NCI-H1048 (cell line): ENCODE data around the gene TSHR.

Source experiments
- DNase-seq: peaks from one replicate; lab custom pipeline; 2025; lab: John Stamatoyannopoulos, UW

The TSHR gene

DNA sequence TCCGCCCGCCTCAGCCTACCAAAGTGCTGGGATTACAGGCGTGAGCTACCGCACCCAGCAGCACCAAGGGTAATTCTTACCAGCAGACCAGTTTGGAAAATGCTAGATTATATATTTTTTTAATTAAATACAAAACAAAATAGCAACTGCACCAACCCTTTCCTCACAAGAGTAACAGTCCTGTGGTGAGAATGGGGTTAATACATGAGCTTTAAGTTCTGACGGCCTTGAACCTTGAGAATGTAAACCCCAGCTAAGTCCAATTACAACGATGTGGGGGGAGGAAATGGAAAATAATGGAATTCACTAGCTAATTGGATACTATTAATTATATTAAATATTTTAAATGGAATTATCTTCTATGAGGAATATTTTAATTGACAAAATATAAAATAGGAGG lies 183.0 kb downstream of the TSHR start:
- no peak for DNase-seq

DNA sequence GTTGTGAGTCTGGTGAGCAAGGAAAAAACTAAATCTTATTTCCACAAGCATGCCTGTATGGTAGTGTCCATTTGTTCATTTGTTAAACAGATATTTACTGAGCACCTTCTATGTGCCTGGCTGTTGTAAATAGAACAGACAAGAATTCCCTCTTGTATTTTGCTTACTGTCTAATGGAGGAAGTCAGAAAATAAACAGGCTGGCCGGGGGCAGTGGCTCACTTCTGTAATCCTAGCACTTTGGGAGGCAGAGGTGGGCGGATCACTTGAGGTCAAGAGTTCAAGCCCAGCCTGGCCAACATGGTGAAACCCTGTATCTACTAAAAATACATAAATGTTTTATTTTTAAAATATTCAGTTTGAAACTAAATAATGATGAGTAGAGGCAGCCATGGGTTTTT lies 186.0 kb downstream of the TSHR start:
- DNase-seq, result no peak

- no peak for DNase-seq
Measured at GRCh38 chr14:81143793-81144192, 188.4 kb downstream of the TSHR start.

DNA sequence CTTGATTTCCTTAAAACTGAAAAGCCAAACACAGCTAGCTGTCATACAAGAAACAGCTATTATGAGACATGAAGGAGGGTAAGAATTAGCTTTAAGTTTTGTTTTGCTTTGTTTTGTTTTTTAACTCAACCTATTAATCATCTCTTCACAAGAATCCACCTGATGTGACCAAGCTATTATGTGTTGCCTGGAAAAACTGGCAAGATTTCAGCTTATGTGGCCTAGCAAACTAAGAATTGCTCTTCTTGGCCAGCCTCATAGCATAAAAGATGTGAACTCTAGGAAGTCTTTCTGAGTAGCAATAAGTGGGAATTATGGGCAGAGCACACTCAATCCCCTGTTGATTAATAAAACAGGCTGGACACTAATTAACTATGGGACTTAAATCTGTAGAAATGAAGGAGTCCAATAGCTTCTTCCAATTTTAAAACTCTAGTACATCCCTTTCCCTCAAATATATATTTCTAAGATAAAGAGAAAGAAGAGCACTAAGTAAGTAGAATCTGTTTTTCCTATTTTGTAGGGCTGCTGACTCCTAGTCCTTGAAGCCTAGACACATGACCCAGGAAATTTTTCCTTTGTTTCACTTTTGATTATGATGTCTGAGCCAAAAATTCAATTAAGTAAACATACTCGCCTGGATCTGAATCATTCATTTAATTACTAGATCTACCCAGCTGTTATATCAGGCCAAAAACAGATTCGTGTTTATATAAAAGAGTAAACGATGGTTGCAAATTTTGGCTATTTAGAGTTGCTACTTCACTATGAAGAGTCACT lies 189.6 kb downstream of the TSHR start:
- DNase-seq, result no peak

GRCh38 chr14:81147140-81147897 lies 191.9 kb downstream of the TSHR start:
- DNase-seq, result no peak

DNA sequence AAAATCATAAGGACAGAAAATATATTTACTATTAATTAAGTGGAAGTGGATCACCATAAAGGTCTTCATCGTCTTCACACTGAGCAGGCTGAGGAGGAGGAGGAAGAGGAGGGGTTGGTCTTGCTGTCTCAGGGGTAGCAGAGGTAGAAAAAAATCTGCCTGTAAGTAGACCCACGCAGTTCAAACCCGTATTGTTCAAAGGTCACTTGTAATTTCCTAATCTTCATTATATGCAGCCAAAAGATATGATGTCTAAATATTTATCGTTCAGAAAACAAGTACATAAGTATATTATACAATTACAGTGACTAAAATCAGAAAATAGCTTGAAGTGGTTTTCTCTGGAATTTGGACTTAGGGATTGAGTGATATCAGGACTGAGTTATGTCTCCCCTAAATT lies 193.2 kb downstream of the TSHR start:
- no peak for DNase-seq

- DNase-seq, result no peak
Measured at GRCh38 chr14:81153187-81153586, 197.8 kb downstream of the TSHR start.

DNA sequence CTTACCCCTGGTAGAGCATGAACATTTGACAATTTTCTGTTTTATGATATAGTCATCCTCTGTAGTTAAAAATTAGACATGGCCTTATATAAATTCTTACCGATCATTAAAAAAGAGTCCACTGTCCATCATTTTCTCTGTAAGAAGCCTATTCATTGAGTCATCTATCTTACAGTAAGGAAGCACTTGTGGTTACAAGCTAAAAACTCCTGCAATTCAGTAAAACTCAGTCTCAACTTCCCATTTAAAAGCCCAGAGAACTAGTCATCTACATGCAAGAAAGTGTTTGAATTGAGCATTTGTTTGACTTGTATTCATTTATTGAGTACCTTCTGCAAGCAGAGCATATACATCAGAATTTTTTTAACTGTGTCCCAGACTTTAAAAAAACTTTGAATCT lies 202.0 kb downstream of the TSHR start:
- DNase-seq, result no peak

- DNase-seq, result no peak
Measured at GRCh38 chr14:81161088-81161487, 205.7 kb downstream of the TSHR start.

DNA sequence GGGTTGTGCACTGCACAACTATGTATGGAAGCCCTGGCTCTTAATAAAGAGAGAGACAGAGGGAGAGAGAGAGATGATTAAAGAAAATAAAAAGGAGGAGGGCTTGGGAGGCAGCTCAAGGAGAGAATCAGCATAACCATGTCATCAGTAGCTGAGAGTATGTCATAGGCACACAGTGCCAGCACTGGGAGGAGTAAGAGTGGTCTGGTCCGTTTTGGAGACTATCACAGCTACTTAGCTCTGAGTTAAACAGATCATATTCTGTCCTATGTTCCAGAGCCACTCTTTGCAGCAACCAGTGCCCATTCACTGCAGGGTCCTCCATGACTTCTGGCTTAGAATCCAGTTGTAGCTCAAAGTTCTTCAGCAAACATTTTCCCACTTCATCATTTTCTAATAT lies 206.3 kb downstream of the TSHR start:
- no peak for DNase-seq

DNA sequence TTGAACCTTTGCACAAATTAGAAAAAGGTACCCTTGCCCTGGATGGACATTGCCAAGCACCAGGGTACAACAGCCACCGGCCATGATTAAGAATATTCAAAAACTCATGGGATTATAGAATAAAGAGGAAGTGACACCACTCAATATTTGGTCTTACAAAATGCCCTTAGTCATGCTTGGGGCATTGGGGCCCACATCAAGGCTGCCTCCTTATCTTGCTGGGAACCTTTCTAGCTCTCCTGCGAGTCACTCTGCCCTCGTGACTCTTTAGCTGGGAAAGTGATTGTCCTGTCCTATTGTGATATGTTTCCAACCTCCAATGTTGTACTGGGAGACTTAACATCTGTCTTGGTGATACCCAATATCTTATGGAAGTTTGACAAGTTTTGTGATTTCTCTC lies 207.5 kb downstream of the TSHR start:
- DNase-seq, result no peak

DNA sequence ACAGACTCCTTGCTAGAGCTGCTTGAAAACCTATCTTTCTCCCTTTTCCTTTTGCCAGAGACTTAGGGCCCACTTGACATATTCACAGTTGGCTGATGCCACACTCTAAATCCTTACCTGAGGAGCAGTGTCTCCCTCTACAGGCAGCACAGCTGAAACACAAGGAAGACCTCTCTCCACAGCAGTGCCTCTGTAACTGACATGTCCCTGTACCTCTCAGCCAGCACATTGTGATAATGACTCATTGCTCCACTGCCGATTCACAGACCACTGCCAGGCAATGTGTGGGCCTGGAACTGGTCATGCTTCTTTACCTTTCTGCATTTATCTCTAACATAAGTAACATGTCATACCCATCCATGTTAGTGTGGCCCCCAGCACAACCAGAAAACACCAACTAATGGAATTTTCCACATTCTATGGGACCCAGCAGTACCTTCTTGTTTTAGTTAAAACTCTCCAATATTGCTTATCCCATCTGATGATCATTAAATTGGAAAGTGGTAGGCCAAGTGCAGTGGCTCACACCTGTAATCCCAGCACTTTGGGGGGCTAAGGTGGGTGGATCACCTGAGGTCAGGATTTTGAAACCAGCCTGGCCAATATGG lies 208.8 kb downstream of the TSHR start:
- DNase-seq, result peak; percentile 13

DNA sequence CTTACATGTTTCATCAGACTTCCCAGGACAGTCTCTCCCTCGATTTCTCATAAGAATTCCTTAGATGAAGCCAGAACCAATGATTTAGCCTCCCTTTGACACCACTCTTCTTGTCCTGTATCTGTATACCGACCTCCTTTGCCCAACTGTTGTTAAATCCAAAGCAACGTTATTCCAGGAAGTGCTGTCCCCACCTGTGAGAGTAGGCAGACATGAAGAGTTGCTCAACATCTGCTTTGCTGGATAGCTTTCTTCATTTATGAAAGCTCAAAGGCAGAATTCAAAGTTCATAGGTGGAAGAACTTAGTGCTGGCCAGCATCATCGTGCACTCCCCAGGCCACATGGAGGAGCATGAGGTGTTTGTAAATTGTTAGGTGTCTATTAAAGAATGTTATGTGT lies 209.8 kb downstream of the TSHR start:
- no peak for DNase-seq

- no peak for DNase-seq
Measured at GRCh38 chr14:81166121-81166520, 210.7 kb downstream of the TSHR start.

GRCh38 chr14:81169267-81169666 lies 213.8 kb downstream of the TSHR start:
- no peak for DNase-seq

DNA sequence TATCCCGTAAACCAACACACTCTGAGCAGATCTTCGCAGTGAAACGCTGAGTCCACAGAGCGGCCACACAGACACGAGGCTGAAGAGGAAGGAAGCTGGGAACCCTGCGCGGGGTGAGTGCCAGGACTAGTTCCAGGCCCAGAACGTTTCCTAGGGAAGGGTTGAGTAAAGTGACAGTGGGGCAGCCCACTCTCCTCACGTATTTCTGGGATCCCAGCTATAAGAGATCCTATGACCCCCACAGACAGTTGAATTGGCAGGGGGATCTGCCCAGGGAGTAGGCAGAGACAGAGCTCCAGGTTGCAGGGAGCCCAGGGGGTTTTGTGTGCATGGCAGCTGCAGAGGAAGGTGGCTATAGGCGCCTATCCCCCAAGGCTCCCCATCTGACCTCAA lies 214.3 kb downstream of the TSHR start:
- DNase-seq, result no peak

DNA sequence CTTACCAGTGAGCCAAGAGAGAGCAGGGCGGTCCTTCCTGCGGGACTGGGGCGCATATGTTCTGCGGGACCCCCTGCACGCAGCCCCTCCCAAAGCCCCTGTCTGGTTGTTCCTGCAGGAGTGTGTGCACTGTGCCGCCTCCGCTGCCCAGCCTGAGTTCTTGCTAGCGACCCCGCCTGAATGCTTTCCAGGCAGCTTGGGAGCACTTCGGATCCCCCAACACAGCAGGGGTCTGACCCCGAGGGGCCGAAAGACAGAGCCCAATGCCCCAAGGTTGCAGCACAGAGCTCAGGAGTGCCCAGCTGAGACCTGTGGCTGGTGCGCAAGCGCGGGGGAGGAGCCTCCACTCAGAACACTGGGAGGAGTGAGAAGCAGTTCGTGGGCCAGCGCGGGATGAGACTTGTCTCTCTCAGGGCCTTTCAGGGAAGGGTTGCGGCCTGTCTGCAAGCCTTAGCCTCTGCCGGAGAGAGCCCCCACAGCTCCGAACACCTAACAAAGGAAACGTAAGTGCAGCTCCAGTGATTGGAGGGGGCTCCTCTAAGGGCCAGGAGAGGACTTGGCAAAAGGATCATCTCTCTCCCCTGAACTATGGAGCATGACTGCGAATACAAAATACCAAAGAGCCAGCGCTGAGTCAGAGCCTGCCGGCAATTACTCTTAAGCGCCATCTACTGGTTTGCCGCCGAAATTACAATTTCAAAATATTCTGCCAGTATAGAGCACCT lies 214.8 kb downstream of the TSHR start:
- peak; percentile 61 for DNase-seq

GRCh38 chr14:81170829-81171195 lies 215.4 kb downstream of the TSHR start:
- DNase-seq, result no peak

- DNase-seq, result no peak
Measured at GRCh38 chr14:81172353-81172752, 216.9 kb downstream of the TSHR start.

DNA sequence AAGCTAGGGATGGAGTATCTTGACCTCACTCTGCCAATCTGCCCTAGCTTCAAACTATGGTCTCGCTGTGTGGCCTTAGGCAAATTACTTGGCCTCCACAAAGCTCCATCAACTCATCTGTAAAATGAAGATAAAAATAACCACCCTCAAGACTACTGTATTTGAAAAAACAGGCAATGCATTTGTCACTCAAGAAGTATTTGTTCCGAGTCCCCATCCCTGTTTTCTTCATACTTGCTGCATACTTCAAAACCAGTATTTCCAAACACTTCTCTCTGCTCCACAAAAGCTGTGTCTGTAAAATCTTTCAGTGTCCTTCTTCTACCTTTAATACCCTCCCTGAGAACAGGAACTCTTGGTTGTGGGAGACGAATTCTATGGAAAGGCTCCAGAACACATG lies 217.5 kb downstream of the TSHR start:
- DNase-seq, result no peak

DNA sequence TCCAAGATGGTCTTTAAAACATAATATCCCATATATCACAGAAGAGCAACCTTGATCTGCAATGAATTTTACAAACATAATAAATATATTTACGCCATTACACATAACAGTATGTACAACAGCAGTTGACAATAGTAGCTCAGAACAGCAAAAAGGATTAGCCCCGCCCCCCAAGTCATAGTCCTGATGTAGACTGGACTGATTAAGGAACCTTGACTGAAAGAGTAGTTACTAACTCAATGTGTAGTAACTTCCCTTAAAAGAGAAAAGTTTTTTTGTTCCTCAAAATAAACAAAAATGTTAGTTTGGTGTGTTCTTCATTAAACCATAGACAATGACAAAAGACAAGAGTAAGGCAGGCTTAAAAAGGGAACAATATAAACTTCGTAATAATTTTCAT lies 220.8 kb downstream of the TSHR start:
- no peak for DNase-seq

- no peak for DNase-seq
Measured at GRCh38 chr14:81177225-81177624, 221.8 kb downstream of the TSHR start.

DNA sequence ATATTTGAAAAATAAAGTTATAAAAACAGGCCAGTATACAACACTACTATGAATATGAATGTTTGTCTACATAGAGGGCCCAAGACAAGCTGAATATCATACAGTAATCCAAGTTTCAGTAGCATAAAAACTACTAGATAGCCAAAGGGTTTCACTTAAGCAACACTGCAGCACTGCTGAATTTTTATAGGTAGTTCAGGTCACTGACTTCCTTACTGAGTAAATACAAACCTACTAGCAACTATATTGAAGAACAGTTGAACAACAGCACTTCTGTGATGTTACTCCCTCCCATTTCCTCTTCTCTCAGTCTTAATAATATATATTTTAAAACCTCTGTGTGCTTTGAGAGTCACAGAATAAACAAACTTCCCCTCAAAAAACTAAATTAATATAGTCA lies 222.6 kb downstream of the TSHR start:
- DNase-seq, result no peak
